Measurements from ENCODE around the gene ARL5B.
"Not testable (repeated sequence)": the region's sequence is repeated elsewhere in the genome, so short reads cannot be mapped to it uniquely, and the experiment has no call there.

ARL5B gene

DNA sequence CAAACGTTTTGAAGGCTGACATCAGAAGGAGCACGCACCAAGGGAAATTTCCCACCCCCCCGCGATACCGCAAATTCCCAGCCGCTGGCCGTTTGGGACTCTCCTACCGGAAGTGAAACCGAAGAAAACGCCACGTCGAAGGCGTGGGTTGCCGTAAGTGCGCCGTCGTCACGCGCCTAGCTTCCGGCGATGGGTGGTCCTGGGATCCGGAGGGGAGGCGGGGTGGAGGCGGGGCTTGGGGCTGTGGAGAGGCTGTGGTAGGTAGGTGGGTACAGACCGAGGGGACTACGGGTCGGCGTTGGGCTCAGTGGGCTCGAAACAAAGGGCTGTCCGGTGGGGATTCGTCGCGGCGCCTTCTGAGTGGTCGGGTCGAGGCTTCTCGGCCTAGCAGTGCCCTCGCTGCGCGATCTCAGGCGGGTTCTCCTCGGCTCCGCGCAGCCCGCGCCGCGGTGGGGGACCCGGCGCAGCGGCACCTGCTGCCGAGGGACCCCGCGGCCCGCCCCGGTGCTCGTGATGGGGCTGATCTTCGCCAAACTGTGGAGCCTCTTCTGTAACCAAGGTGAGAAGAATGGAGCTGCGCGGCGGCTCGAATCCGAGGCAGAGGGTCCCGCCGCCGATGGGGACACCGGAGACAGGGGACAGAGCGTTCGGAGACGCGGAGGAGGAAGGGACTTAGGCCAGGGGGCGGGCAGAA, at the start of gene ARL5B:
TSS of gene ARL5B (plus strand) at position 307 of the 694 bp plus-strand sequence. CDS start at position 514, 207 bp downstream.
- DNase-seq, result peak; percentile 84

DNA sequence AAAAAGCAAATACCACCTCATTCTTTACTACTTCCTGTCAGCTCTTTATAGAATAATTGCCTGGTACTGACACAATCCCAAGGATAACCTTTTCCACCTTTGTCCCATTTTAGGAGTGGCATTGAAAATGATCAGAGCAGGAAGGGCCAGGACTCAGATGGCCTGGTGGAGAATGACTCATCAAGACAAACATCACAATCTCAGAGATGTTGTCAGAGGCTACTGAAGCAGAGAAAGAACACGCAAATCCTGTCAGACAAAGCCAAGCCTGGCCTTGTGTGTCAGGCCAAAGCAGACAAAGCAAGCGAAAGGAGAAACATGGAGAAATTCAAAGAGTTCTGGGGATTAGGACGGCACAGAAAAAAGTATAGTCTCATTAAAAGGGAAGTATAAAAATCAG, 48.7 kb upstream of the ARL5B start:
- DNase-seq, result peak; percentile 38

GRCh38 chr10:18611168-18611567, 48.1 kb upstream of the ARL5B start:
- no peak for DNase-seq

GRCh38 chr10:18615618-18616017, 43.6 kb upstream of the ARL5B start:
- DNase-seq, result no peak

- DNase-seq, result no peak
Observed at GRCh38 chr10:18616337-18616736, 42.9 kb upstream of the ARL5B start.

DNA sequence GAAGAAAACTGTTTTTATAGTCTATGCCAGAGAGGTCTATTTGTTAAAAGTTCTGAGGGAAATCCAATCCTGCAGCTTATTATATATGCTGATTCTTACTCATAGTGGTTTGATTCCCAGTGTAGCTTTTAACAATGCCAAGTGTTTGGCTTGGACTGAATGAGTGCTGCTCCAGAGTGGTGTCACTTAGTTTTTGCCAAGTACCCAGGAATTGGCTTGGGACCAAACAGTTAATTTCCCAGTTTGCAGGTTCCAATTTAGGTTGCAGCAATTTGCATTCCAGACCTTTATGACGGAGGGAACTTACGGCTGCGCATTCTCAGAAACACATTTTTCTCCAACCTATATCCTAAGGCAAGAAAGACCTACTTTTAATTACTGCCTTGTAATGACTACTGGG, 40.2 kb upstream of the ARL5B start:
- no peak for DNase-seq

DNA sequence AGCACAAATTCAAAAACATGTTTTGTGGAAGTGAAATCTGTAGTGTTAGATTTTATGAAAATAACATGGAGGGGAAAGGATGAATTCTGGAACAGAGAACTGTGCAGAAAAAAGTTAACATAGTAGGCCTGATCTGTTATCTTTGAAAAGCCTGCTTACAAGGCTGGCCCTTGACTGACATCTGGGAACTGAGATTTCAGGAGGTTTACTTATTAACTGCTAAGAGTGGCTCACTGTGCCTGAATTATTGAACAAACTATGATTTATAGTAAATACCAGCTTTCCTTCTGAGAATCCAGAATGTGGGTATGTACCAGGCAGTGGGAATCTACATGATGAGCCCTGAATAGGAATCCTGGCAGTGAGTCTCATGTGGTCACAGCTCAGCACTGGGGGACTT, 38.4 kb upstream of the ARL5B start:
- DNase-seq, result no peak

GRCh38 chr10:18623671-18624070, 35.6 kb upstream of the ARL5B start:
- not testable (repeated sequence) for DNase-seq

DNA sequence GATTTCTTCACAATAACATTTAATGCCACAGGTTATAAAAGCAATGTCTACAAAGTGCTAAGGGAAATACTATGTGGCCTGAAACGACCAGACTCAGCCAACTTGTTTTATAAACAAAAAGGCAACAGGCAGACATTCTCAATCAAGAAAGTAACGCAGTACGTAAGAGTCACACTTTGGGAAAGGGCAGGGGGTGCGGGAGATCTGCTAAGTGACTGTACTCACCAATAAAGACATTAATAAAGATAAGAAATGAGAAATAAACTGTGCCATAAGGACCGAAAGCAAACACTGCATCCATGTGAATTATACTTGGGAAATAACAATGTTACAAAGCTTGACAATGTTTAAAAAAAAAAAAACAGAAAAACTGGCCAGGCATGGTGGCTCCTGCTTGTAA, 33.3 kb upstream of the ARL5B start:
- no peak for DNase-seq

- peak; percentile 25 for DNase-seq
Observed at GRCh38 chr10:18627452-18628018, 31.7 kb upstream of the ARL5B start.

DNA sequence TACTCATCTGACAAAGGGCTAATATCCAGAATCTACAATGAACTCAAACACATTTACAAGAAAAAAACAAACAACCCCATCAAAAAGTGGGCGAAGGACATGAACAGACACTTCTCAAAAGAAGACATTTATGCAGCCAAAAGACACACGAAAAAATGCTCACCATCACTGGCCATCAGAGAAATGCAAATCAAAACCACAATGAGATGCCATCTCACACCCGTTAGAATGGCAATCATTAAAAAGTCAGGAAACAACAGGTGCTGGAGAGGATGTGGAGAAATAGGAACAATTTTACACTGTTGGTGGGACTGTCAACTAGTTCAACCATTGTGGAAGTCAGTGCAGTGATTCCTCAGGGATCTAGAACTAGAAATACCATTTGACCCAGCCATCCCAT, 26.7 kb upstream of the ARL5B start:
- DNase-seq, result not testable (repeated sequence)

- no peak for DNase-seq
Observed at GRCh38 chr10:18635995-18636394, 23.2 kb upstream of the ARL5B start.

DNA sequence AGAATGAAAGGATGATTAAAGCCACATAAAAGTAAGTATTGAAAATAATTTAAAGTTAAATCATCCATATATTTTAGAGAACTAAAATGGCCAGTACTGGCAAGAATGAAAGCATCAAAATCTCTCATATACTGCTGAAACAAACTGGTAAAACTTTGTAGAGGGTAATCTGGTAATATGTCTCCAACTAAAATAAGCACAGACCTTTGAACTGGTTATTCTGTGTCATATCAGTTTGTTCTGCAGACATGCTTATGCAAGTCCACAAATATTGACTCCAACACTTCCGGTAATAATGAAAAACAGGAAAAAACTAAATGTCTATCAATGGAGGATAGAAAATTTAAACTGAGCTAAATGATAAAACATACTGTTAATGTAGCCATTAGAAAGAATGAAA, 21.8 kb upstream of the ARL5B start:
- not testable (repeated sequence) for DNase-seq

GRCh38 chr10:18639719-18640118, 19.5 kb upstream of the ARL5B start:
- DNase-seq, result not testable (repeated sequence)

DNA sequence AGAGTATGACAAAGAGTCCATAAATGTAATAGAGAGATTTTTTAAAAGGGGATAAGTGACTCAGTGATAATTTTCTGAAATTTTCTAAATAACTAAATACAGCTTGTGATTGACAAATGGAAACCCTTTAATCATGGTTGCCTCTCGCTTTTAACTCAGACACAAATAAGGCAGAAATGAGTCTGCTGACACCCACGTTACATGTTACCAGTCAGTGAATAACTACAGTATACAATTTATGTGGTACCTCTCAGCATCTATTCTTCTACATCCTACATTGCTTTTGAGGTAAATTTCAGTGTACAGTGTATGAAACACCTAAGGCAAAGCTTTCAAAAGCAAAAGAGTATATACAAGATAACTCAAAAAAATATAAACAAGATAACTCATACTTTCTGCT, 12.1 kb upstream of the ARL5B start:
- DNase-seq, result no peak

- DNase-seq, result no peak
Observed at GRCh38 chr10:18647945-18648344, 11.3 kb upstream of the ARL5B start.

DNA sequence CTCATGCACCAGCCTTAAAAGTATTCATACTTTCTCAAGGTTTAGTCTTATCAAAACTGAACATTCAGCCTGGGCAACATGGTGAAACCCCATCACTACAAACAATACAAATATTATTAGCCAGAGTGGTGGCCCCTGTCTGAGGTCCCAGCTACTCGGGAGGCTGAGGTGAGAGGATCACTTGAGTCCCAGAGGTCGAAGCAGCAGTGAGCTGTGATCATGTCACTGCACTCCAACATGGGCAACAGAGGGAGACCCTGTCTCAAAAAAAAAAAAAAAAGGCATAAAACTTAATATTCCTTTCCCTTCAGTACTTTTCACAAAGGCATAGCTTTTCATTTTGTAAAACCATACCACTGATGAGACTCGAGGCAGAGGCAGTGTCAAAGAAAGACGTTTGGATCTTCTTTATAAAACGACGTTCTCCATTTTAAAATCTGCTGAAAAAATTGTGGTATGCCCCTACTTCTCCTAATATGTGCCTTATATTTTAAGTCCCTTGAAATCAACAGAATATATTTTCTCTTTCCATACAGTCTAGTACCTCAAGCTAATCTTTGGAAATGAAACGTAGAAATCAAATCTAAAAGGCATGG, 9.8 kb upstream of the ARL5B start:
- no peak for DNase-seq

DNA sequence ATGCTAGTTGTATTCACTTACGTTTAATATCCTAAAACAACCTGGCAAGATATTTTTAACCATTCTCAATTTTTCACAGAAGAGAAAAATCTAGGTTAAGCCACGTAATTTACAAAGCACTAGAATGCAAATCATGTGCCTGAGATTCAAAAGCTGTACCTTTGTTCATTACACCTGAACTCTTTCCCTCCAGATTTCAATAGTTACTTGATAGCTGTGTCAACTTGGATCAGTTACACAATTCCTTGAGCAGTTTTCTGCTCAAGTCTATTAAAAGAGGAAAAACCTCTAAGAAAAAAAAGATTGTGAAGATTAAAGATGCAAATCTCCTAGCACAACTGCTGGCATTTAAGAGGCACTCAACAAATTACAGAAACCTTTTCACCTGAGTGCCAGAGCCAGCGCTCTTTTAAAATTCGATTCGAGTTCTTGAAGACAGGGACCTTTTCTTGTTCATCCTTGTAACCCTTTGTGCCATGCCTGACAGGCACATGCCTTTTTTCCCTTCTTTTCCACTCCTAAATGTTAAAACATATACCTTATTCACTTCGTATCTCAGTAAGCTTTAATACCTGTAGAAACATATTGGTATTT, 8.7 kb upstream of the ARL5B start:
- no peak for DNase-seq

DNA sequence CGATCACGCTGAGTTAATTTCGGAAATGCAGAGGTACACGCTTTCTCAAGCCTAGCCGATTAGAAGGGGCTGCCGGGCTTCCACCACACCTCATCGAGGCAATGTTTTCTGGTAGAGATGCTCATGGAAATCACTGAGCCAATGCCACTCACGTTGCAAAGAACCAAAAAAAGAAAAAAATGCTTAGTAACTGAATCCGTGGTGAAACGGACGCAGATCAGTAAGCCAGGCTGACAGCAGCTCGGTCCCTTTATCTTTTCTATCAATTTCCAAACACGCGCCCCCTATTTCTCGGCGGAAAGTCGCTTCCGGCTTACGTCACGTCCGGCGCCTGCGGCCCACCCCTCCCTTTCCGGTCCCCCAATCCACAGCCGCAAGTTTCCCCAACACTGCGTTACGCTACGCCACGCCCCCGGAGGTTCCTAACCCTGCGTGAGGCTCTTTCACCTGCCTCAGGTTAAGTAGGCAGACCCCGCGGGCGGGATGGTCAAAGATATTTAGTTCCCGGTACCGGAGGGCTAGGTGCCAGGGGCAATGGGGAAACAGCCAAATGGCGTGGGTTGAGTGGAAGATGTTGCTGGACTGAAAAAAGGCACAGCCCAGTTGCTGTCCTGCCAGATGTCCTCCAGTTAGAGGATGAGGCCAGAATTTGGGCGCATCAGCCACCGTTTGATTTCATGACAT, 7.8 kb upstream of the ARL5B start, which contains the start of gene NSUN6:
TSS of gene NSUN6 (minus strand) at position 264 of the 684 bp plus-strand sequence. CDS start 384 bp downstream, outside the sequence.
- peak; percentile 65 for DNase-seq

DNA sequence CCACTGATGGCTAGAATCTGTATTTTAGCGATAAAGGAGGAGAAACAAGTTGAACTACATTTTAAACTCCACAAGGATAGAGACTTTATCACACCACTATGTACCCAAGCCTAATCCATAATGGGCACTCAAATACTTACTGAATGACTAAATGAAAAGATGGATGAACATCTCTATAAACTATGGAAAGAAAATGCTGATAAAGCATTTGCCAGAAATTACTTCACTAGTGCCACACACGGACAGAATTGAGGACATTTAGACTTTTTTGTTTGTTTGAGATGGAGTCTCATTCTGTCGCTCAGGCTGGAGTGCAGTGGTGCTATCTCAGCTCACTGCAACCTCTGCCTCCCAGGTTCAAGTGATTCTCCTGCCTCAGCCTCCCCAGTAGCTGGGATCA, 6.1 kb upstream of the ARL5B start:
- DNase-seq, result no peak

DNA sequence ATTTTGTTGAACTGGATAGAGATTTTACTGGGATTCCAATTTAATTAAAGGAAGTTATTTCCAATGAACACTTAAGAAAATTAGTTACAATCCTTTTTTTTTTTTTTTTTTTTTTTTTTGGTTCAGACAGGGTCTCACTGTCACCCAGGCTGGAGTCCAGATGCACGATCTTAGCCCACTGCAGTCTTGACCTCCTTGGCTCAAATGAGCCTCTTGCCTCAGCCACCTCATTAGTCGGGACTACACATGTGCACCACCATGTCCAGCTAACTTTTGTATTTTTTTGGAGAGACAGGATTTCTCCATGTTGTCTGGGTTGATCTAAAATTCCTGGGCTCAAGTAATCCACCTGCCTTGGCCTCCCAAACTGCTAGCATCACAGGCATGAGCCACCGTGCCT, 2.5 kb upstream of the ARL5B start:
- DNase-seq, result no peak

GRCh38 chr10:18658271-18659124, 733 bp upstream of the ARL5B start:
- DNase-seq, result no peak
